Stimulated activated CD8-positive, alpha-beta memory T cell treated with anti-CD3 and anti-CD28 coated beads, Interleukin-15, amount 100 ng/mL, for 1 hour (primary cell): Measurements from ENCODE around the gene NID2.

Source experiments
- DNase-seq: peaks from one replicate; pipeline ENCODE4 v3.0.0-alpha.2; 2020; ENCODE audit warnings: low read depth

NID2 gene

DNA sequence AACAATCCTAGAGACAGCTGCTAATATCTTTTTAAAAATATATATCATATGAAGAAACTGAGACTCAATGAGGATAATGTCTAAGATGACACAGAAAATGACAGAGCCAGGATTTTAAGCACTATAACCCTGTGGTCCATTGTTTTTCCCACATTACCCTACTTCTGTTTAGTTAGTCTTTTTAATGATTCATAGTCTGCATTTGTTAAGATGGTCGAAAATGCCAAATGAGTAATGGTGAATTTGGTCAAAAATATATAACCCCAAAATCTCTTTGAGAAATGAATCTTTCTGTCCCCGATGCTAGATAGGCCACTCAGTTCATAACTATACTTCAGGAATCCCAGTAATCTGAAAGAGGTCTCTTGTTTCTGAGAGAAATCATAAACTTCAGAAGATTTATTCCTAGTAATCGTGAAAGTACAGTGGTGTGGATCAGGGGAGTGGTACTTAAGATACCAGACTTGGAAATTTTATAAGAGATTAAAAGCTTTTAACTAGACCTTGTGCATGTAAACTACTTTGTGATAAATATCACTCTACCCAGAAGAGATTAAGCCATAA lies 68.8 kb downstream of the NID2 start:
- no peak for DNase-seq

DNA sequence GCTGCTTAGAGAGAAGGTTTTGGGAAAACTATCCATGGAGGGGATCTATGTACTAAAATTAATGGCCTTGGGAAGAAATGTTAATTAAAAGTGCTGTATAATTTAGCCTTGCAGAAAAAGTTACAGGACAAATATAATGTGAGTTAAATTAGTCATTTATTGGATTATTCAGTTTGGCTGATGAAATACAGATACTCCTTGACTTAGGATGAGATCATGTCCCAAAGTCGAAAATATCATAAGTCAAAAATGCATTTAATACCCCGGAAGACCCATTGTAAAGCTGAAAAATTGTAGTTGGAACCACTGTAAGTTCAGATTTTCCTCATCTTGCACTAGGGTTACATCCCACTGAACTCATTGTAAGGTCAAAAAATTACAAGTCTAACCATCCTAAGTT lies 69.8 kb downstream of the NID2 start:
- no peak for DNase-seq

DNA sequence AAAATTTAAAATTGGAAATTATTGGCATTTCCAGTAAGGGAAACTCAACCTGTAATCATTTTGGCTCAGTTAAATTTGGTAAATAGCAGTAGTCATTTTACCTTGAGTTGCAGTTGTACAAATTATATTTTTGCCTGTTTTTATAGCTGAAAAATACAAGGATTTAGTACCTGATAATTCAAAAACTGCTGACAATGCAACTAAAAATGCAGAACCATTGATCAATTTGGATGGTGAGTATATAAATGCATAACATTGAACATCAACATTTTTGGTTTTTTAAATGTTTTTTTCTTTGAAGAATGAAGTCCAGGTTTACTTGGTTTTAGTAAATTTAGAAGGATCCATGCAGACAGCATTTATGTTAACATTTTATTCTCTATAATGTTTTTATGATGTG lies 70.5 kb downstream of the NID2 start:
- no peak for DNase-seq

DNA sequence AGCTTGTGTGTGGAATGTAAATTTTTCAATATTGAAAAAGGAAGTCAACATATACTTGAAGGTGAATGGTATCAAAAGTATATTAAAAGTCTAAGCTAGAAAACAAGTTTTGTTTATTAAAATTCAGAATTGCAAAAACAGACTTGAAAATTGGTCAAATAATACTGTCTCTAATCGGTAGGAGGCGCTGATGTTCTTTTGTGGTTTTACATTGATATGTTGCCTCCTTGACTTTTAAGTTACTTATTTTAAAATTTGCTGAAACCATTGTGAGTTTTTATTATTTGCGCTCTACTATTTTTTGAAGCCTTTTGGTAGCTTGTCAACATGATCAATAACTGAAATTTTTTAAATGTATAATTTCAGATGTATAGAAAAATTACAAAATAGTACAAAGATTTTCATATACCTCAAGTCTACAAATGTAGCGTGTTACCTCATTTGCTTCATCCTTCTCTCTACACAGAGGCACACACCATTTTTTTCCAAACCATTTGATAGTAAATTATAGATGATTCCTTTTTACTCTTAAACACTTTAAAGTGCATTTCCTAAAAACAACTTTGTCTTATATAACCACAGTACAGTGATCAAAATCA lies 72.6 kb downstream of the NID2 start:
- DNase-seq = no peak

DNA sequence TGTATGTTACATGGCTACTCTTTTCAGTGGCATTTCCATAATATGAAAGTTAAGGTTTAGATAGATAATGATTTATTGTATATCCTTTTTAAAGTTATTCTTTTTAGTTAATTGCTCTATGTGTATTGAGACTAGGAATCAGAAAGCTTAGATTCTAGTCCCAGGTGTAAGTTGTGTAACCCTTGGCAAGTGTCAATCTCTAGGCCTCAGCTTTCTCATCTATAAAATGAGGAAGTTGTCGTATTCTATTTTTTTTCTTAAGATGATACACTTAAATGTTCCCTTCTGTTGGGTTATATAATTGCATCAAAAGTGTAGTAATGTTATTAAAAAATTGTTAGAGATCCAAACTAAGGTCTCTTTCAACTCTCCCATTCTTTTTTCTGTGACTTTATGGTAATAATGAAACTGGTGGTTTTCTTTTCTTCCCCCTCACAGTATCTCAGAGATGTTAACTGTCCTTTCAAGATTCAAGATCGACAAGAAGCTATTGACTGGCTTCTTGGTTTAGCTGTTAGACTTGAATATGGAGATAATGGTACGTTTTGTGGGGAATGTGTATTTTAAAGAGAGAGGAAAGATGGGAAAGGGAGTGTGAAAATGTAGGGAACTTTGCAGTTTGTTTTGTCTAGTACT lies 75.5 kb downstream of the NID2 start:
- no peak for DNase-seq

DNA sequence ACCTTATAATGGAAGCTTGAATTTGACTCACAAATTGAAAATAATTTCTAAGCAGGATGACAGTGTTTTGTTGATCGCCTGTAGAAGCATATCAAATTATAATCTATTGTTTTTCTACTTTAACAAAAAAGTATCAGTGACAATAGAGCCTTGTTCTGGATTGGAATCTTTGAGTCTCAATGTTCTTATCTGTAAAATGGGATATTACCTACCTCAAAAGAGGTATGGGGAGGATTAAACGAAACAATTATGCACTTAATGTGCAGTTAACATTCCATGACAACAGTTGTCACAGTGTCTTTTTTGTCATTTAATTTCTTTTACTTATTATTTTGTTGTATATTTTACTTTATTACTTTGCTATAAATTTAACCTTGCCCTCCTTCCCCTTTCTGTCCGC lies 78.4 kb downstream of the NID2 start:
- DNase-seq = no peak

DNA sequence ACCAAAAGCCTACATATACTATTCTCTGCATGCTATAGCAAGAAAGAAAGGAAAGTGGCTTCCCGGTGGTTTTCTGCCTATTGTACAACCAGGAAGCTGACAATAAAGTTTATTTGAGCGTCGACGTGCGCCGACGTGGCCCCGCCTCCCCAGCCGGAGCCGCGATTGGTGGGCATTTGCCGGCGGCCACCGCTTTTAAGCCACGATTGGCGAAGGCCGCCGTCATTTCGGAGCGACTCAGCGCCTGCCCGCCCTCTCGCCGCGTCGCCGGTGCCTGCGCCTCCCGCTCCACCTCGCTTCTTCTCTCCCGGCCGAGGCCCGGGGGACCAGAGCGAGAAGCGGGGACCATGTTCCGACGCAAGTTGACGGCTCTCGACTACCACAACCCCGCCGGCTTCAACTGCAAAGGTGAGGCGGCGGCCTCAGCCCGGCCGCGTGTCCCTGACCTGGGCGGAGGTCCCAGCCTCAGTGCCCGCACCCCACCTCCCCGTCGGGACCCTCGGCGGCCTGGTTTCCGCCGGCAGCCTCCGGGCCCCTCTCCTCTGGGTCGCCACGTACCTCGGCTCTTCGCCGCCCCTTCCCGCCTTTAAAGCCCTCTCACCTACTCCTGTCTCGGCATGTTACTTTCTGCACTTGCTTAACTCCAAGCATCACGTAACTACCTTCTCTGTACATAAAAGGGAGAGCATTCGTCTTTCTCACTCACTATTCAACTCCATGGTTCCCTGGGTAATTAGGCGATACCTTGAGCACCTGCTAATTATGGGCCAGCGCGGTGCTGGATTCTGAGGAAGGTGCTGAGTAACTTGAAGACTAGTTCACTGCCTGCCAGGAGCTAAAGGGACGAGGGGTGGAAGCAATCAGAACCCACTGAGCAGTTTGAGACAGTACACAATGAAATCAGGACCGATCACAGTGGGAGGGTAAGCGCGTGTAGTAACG lies 79.3 kb downstream of the NID2 start, which contains the start of gene RTRAF:
Gene RTRAF, plus strand, starts transcription at position 254 of the 942 bp plus-strand sequence. Its CDS starts 94 bp downstream, at position 348.
- DNase-seq = peak; percentile 76

DNA sequence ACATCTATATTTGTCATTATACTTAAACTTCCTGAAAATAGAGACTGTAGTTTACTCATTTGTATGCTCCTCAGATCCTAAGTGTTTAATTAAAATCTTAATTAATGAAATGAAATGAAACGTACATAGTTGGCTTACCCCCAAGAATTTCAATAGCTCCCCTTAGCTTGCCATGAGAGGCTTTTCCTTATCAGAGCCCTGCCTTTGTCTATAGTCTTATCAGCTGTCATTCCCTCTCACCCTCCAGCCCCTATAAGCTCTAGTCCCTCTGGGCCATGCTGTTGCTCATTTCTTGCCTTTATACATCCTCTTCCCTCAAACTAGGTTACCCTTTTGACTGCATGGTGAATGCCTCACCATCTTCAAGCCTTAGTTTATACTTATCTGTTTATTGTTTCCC lies 80.6 kb downstream of the NID2 start:
- no peak for DNase-seq

DNA sequence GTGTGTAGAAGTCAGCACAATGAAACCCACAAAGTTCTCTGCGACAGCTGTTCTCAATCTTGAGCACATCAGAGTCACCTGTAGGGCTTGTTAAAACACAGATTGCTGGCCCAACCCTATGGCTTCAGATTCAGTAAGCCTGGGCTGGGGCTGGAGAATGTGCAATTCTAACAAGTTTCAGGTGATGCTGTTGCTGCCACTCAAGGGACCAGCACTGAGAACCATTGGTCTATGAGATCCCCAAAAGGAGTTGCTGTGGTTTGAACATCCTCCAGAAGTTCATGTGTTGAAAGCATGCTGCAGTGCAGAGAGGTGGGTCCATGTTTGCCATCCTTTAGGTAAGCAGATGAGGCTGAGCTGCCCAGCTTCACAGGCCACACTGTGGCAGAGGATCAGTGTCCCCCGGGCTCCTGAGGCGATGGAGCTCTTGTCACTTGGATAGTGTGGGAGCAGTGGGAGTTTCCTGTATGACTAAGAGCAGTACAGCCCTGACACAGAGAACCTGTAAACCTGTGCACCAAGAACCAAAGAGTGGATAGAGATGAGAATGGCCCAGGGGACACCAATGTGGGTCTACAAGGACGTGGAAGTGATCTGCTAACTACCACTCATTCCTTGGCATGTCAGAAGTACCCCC lies 87.5 kb downstream of the NID2 start:
- DNase-seq = no peak

DNA sequence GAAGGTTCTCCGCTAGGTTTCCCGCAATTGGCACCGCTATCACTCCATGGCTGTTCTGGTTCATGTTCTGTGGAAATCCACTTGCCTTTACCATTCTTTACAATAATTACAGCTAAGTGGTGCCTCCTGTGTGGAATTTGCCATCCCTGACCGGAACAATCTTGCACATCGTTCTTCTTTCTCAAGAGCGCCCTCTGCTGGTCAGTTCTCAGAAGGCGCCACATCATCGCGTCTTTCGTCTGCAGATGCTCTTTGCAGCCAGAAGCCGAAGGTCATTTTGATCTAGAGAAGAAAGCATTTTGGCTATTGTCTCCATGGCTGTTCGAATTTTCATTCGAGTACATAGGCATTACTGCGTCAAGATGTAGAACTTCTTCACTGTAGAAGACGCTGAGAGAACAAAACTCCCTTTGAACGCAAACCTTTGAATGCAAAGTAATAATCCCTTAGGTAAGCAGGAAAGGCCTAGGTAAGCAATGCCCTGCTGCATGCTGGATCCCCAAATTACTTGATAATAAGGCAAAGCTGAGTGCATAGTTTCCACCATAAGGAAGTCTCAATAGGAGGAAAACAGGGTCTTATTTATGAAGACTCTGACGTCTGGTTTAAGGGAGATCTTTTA lies 89.7 kb downstream of the NID2 start:
- DNase-seq = peak; percentile 79

DNA sequence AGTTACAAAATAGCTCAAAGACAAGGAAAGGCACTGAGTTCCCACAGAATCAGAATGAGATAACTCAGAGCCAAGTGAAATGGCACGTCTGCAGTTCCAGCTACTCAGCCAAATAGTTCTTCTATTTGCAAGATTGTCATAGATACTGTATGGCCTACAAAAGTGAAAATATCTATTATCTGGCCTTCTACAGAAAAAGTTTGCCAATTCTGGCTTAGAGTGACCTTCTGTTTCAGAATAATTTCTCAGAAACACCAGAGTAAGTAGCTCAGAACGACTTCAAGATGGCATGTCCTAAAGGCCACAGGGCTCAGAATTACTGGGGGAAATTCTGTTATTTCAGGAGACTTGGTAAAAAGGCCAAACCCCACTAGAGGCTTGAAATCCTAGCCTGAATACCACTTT lies 90.2 kb downstream of the NID2 start:
- no peak for DNase-seq

DNA sequence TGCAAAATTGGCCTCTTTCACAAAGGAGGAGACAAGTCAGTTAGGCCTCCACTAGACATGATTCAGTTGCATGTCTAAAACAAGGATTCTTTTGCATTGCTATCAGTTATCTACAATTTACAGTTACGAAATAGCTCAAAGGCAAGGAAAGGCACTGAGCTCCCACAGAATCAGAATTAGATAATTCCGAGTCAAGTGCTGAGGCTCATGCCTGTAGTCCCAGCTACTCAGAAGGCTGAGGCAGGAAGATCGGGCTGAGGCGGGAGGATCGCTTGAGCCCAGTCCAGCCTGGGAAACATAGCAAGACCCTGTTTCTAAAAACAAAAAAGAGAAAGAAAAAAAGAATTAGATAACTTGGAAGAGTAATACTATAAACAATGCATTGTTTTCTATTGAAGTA lies 91.8 kb downstream of the NID2 start:
- DNase-seq = no peak

DNA sequence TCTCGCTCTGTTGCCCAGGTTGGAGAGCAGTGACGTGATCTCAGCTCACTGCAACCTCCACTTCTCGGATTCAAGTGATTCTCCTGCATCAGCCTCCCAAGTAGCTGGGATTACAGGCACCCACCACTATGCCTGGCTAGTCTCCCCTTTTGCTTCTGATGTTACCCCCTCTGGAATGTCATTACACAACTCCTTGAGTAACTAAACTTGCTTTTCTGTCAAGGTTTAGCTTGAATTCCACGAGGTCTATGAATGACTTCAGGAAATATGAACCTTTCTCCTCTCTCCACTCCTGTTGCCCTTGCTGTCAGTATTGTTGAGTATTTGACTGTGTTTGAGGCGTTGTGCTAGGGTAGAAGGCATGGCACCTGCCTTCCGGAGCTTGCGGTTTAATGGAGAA lies 96.3 kb downstream of the NID2 start:
- DNase-seq = no peak

DNA sequence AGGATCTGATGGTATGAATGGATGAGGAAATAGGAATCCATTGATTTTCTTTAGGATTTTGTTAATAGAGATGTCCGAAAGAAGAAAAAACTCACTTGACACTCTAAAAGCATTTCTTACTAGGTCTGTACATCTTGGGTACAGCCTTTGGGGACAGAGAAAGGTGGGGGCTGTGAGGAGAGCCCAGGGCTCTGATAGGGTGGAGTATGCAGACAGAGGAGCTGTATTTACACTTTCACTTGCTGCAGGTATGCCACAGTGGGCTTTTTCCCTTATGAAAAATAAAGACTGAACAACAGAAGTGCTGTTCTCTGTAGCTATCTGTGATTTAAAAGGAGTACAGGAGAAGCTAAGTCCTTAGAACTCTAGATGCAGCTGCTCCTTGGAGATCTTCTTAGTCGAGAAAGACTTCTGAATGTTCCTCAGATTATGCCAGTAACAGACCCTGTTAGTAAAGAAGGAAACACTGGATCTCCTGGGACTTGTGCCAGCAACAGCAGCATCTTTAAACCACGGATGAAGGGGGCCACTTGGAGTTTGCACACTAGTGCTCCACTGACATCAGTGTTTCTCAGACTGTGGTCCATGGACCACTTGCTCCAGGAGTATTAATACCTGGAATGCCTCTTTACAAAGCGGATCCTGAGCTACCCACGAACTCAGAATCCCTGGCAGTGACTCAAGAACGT lies 98.9 kb downstream of the NID2 start:
- DNase-seq = no peak

DNA sequence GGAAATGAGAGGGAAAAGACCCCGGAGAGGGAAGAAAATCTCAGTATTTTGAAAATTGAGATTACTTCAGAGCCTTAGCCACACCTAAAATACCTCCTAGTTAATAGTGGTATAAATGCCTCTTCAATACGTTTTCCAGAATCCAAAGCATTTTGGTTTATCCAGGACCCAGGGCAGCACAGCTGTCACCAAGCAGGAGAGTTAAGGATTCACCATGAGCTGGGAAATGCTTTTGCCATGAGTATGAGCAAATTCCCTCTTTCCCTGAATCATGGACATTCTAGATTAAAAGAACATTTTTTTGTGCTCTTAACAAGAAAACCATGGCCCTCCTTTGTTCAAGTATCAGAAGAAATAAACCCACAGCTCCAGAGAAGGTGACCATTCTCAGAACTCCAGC lies 101.3 kb downstream of the NID2 start:
- DNase-seq = no peak

DNA sequence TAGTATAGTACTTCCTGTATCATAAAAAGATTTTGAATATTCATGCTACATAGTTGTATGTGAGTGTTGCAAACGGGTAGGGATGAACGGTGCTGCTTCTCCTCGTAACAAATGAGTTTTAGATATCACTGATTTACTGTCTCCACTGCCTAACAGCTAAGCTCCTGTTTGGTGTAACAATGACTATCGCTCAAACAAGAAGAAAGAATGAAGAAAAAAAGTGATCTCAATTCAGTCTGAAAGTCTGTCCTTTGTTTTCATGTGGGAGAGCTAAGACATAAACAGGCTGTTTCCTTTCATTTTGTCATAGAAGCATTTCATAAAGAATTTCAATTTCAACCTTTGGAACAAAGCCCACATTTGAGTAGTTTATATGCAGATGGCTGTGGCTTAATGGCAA lies 105.6 kb downstream of the NID2 start:
- no peak for DNase-seq

DNA sequence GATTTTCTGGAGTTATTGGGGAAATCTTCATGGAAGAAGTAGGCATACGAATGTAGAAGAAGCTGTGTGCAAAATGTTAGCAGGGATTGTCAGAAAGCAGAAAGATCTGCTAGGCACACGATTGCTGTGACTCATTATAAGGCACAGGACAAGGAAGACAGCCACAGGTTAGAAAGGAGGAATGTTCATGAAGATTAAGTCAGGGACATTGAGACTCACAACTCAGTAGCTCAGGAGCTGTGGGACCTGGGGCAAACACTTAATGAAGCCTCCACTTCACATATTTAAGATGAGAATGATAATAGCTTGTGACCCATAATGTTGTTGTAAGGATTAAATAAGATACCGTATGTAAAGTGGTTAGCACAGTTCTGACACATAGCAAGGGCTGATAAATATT lies 106.1 kb downstream of the NID2 start:
- DNase-seq = no peak

DNA sequence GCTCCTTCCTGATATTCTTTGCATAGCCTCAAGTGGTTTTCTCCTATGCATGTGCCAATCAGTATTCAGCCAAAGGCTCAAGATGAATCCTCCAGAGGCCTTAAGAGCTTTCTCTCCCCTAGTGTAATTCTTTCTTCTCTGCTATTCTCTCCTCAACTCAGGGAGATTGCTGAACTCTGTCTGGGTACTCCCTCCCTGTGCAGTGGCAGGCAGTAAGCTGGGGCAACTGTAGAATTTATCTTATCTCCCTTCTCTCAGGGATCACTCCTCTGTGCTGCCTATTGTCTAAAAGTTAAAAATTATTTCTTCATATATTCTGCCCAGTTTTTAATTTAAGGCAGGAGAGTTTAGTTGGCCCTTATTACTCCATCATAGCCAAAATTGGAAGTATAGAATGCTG lies 108.0 kb downstream of the NID2 start:
- DNase-seq = no peak

DNA sequence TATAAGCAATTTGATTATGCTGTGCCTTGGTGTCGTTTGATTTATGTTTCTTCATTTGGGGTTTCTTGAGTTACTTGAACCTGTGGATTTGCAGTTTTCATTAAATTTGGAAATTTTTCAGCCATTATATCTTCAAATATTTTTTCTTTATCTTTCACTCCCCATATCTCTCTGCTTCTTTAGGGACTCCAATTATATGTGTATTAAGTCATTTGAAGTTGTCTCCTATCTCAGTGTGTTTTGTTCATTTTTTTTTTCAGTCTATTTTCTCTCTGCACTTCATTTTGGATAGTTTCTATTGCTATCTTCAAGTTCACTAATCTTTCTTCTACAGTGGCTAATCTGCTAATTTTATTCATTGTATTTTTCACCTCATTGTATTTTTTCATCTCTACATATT lies 108.9 kb downstream of the NID2 start:
- no peak for DNase-seq

DNA sequence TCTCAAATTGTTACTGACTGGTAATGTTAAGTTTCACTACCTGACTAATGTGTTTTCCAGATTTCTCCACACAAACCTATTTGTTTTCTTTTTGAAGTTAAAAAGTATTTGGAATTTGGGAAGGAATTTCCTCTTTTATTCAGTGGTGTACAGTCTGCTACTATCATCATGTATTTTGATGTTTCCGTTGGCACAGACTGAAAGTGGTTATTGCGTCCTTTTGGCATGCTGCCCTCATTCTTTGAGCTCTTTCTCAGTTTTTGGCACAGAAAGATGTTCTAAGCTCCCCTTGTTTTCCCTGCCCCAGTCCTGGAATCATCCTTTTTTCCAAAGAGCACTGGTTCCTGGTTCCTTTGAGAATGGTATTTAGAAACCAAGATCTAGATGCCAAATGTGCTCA lies 110.9 kb downstream of the NID2 start:
- no peak for DNase-seq
